ENCODE results near the gene CSNK2B. TPM values are rescaled to one million over a fixed set of nuclear protein-coding genes. Genes with fewer than 3 reads are reported as not detected.

The CSNK2B gene
- total and polyA plus RNA-seq, 10 of the 15 experiments (the other 5 are each of a cell fraction or from before 2014, with no cell fraction given): 56.3 to 405 (median 286) TPM

DNA sequence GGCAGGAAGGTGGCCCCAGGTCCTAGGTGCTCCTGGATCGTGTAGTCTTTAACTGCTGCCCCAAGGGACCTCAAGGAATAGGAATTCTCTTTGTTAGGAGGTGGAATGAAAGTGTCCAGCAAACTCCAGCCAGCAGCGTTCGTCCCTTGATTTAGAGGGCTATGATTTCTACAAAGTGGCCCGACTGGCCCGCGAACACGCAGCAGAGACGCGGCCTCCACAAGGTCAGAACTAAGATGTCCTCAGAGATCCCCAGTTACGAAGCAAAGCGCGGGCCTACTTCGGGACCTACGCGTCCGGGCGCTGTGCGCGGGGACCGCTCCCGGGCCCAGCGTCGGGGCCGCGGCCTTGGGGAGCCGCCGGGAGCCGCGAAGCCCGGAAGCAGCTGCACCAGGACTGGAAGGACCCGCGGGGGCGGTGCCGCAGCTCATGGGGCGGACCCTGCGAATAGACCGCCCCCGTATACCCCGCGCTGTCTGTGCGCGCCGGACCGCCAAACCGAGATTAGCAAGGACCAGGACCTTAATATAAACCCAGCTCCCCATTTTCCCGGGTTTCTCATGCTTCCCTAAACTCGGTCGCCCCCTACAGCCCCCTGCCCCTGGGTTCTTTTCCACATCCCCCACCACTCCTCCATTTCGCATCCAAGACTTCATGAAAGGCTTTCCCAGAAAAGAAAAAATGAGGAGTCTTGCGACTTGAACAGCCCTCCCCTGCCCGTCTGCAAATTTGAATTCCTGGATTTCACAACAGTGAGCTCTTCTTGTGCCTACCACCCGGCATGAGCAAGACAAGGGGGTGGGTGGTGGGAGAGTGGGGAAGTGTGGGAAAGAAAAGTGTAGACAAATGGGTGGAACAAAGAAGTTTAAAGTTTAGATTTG is 5.3 kb upstream of the CSNK2B start, which contains the start of gene C6orf47 (continued):
- TF ChIP-seq, protein P1, sequence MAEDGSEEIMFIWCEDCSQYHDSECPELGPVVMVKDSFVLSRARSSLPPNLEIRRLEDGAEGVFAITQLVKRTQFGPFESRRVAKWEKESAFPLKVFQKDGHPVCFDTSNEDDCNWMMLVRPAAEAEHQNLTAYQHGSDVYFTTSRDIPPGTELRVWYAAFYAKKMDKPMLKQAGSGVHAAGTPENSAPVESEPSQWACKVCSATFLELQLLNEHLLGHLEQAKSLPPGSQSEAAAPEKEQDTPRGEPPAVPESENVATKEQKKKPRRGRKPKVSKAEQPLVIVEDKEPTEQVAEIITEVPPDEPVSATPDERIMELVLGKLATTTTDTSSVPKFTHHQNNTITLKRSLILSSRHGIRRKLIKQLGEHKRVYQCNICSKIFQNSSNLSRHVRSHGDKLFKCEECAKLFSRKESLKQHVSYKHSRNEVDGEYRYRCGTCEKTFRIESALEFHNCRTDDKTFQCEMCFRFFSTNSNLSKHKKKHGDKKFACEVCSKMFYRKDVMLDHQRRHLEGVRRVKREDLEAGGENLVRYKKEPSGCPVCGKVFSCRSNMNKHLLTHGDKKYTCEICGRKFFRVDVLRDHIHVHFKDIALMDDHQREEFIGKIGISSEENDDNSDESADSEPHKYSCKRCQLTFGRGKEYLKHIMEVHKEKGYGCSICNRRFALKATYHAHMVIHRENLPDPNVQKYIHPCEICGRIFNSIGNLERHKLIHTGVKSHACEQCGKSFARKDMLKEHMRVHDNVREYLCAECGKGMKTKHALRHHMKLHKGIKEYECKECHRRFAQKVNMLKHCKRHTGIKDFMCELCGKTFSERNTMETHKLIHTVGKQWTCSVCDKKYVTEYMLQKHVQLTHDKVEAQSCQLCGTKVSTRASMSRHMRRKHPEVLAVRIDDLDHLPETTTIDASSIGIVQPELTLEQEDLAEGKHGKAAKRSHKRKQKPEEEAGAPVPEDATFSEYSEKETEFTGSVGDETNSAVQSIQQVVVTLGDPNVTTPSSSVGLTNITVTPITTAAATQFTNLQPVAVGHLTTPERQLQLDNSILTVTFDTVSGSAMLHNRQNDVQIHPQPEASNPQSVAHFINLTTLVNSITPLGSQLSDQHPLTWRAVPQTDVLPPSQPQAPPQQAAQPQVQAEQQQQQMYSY (CRISPR knock-in tag; IDR thresholded peaks at IDR 0.05): no peak
- TF ChIP-seq CBFB (IDR thresholded peaks at IDR 0.05; ENCODE audit: low read depth) (peak; percentile 35; the same call in 1 of the 2 replicates), SPI1 (IDR thresholded peaks at IDR 0.05; ENCODE audit: borderline replicate concordance, insufficient read depth, low read depth, low read length) (no peak), POLR2A (IDR thresholded peaks at IDR 0.05; ENCODE audit: low read depth, low read length) (peak; percentile 90), SP1 (IDR thresholded peaks at IDR 0.05; ENCODE audit: low read depth, low read length) (peak; percentile 14), EZH2 (IDR thresholded peaks at IDR 0.05; ENCODE audit: borderline replicate concordance, control insufficient read depth, low read depth, low read length) (no peak), FOXM1 (IDR thresholded peaks at IDR 0.05; ENCODE audit: low read depth, low read length) (no peak), IKZF2 (IDR thresholded peaks at IDR 0.05) (0 out of 4 replicates have a peak, but pooled peaks of 1 of the 2 experiments have one; percentile 14), CREM (IDR thresholded peaks at IDR 0.05; ENCODE audit: low read depth) (no peak), LARP7 (IDR thresholded peaks at IDR 0.05) (peak; percentile 80), CHD1 (IDR thresholded peaks at IDR 0.05; ENCODE audit: low read depth, low read length) (no peak), PAX5 (IDR thresholded peaks at IDR 0.05; ENCODE audit: borderline replicate concordance, low read depth, low read length) (no peak)
- TF ChIP-seq, protein P2, sequence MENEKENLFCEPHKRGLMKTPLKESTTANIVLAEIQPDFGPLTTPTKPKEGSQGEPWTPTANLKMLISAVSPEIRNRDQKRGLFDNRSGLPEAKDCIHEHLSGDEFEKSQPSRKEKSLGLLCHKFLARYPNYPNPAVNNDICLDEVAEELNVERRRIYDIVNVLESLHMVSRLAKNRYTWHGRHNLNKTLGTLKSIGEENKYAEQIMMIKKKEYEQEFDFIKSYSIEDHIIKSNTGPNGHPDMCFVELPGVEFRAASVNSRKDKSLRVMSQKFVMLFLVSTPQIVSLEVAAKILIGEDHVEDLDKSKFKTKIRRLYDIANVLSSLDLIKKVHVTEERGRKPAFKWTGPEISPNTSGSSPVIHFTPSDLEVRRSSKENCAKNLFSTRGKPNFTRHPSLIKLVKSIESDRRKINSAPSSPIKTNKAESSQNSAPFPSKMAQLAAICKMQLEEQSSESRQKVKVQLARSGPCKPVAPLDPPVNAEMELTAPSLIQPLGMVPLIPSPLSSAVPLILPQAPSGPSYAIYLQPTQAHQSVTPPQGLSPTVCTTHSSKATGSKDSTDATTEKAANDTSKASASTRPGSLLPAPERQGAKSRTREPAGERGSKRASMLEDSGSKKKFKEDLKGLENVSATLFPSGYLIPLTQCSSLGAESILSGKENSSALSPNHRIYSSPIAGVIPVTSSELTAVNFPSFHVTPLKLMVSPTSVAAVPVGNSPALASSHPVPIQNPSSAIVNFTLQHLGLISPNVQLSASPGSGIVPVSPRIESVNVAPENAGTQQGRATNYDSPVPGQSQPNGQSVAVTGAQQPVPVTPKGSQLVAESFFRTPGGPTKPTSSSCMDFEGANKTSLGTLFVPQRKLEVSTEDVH (IDR thresholded peaks at IDR 0.05; ENCODE audit: low read depth, partially characterized antibody): peak; percentile 49
- TF ChIP-seq, protein P3, sequence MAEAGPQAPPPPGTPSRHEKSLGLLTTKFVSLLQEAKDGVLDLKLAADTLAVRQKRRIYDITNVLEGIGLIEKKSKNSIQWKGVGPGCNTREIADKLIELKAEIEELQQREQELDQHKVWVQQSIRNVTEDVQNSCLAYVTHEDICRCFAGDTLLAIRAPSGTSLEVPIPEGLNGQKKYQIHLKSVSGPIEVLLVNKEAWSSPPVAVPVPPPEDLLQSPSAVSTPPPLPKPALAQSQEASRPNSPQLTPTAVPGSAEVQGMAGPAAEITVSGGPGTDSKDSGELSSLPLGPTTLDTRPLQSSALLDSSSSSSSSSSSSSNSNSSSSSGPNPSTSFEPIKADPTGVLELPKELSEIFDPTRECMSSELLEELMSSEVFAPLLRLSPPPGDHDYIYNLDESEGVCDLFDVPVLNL (IDR thresholded peaks at IDR 0.05; ENCODE audit: low read depth, low read length): no peak
- TF ChIP-seq, protein P4, sequence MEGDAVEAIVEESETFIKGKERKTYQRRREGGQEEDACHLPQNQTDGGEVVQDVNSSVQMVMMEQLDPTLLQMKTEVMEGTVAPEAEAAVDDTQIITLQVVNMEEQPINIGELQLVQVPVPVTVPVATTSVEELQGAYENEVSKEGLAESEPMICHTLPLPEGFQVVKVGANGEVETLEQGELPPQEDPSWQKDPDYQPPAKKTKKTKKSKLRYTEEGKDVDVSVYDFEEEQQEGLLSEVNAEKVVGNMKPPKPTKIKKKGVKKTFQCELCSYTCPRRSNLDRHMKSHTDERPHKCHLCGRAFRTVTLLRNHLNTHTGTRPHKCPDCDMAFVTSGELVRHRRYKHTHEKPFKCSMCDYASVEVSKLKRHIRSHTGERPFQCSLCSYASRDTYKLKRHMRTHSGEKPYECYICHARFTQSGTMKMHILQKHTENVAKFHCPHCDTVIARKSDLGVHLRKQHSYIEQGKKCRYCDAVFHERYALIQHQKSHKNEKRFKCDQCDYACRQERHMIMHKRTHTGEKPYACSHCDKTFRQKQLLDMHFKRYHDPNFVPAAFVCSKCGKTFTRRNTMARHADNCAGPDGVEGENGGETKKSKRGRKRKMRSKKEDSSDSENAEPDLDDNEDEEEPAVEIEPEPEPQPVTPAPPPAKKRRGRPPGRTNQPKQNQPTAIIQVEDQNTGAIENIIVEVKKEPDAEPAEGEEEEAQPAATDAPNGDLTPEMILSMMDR (IDR thresholded peaks at IDR 0.05 in 2 of 3, conservative IDR thresholded peaks at IDR 0.05 in 1 of 3; ENCODE audit: control insufficient read depth in 2 of 3, extremely low read depth in 1 of 3, insufficient read depth in 1 of 3, low read depth in 3 of 3, low read length in 3 of 3): no peak
- TF ChIP-seq, protein P5, sequence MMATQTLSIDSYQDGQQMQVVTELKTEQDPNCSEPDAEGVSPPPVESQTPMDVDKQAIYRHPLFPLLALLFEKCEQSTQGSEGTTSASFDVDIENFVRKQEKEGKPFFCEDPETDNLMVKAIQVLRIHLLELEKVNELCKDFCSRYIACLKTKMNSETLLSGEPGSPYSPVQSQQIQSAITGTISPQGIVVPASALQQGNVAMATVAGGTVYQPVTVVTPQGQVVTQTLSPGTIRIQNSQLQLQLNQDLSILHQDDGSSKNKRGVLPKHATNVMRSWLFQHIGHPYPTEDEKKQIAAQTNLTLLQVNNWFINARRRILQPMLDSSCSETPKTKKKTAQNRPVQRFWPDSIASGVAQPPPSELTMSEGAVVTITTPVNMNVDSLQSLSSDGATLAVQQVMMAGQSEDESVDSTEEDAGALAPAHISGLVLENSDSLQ (IDR thresholded peaks at IDR 0.05): no peak
- TF ChIP-seq, protein P6, sequence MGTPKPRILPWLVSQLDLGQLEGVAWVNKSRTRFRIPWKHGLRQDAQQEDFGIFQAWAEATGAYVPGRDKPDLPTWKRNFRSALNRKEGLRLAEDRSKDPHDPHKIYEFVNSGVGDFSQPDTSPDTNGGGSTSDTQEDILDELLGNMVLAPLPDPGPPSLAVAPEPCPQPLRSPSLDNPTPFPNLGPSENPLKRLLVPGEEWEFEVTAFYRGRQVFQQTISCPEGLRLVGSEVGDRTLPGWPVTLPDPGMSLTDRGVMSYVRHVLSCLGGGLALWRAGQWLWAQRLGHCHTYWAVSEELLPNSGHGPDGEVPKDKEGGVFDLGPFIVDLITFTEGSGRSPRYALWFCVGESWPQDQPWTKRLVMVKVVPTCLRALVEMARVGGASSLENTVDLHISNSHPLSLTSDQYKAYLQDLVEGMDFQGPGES (IDR thresholded peaks at IDR 0.05): no peak
